ENCODE data around the gene REV3L. TPM values are rescaled to one million over a fixed set of nuclear protein-coding genes. Genes with fewer than 3 reads are reported as not detected.
A peak's percentile ranks its signal among the peaks of the same experiment; 100 is the strongest.

The REV3L gene
- total and polyA plus RNA-seq, 9 of the 15 experiments (the other 6 are each of a cell fraction or from before 2014, with no cell fraction given): 5.5 to 24.4 (median 14.4) TPM

DNA sequence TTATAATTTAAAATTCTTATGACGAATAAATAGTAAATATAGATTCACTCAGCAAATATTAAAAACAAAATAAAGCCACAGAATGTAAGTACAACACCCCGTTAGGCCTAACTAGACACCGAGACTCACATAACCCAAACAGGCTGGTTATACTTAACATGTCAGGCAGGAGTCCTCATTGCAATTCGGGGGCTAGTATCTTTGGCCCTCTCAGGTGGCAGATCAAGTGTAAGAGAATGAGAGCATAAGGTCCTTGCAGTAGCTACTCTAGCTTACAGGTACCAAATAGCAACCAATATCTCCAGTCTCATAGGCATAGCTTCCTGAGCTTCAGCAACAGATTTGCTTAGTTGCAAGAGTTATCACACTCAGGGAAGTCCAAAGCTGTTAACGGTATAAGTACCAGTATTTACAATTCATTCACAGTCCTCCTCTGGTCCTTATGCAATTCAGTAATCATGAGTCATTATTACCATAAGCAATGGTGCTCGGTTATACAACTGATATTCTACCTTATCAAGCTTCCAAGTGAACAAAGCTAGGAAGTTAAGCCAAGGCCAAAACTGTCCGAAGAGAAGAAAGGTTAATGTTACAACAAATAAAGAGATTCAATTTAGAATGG is 20.1 kb downstream of the REV3L start:
- peaks cover 61% of the 10 kb centered on the region for H3K79me2 ChIP-seq (ENCODE audit: control insufficient read depth, insufficient read depth, low read length)
- no peaks in the 10 kb centered on the region for H3K9me3 ChIP-seq (replicated peaks; ENCODE audit: control insufficient read depth, insufficient read depth, low read depth, low read length)
- no peaks in the 10 kb centered on the region for H3K27me3 ChIP-seq (ENCODE audit: control insufficient read depth in 2 of 2, insufficient read depth in 2 of 2, low read length in 2 of 2)
- CTCF ChIA-PET (ENCODE audit: low intra/inter-chr PET ratio): no interaction called here
- no peaks in the 10 kb centered on the region for H4K20me1 ChIP-seq (replicated peaks; ENCODE audit: control insufficient read depth, insufficient read depth, low read length)
- peak overlapping the region; percentile 38; the same call in 2 of the 3 replicates for H3K27ac ChIP-seq (ENCODE audit: extremely low read depth, low read depth, low read length)
- H3K4me1 ChIP-seq (replicated peaks in 1 of 2; ENCODE audit: control insufficient read depth in 2 of 2, insufficient read depth in 2 of 2, low read length in 2 of 2): peaks cover 0 to 9% of the 10 kb centered on the region in 2 experiments; a peak in 2 of 5 replicates
- intact Hi-C loops (cut with micrococcal nuclease) (no loop called here), in situ Hi-C loops (cut with MboI) (no loop called here)
- ATAC-seq (peak; percentile 77), FAIRE-seq (peak; percentile 55), DNase-seq (ENCODE audit: extremely low read depth in 1 of 4, low spot score in 3 of 4) (peak in 2 of 4 experiments; percentile 28 to 34)
- H3K9ac ChIP-seq (ENCODE audit: insufficient read depth in 1 of 2, low read depth in 2 of 2, low read length in 2 of 2): no peak overlapping the region; a peak in 1 of 4 replicates
- no peaks in the 10 kb centered on the region for H3K9me1 ChIP-seq (ENCODE audit: control insufficient read depth, insufficient read depth, low read length)
- 39% methylated on average over 7 of the region's 7 CpGs for WGBS (ENCODE audit: insufficient coverage, low coverage, missing lambda C conversion rate)
- peaks cover 12% of the 10 kb centered on the region; the same call in 1 of the 3 replicates for H3K36me3 ChIP-seq (ENCODE audit: control insufficient read depth, insufficient read depth, low read length)
- peak overlapping the region; percentile 58; the same call in 1 of the 2 replicates for H3K4me2 ChIP-seq (ENCODE audit: insufficient read depth, low read length)
- POLR2A ChIA-PET: interaction anchor here (1.2 to 2.0 kb wide), 2 partner anchors 12 to 18 kb away, joined by 4 read pairs; no protein-coding TSS in a partner anchor
- no peak overlapping the region for H3K4me3 ChIP-seq
- no TSS peak for BruUV-seq (replicated peaks)
- peak overlapping the region; percentile 10; the same call in 1 of the 2 replicates for H2AFZ ChIP-seq (ENCODE audit: low read depth, low read length)
- TF ChIP-seq MYBL2 (IDR thresholded peaks at IDR 0.05; ENCODE audit: low read depth) (no peak), MYBL2 (CRISPR knock-in tag; IDR thresholded peaks at IDR 0.05; ENCODE audit: borderline replicate concordance) (no peak), ZNF592 (IDR thresholded peaks at IDR 0.05) (peak; percentile 26; the same call in 1 of the 2 replicates), CEBPB (tag; IDR thresholded peaks at IDR 0.05) (peak; percentile 89), NELFE (IDR thresholded peaks at IDR 0.05; ENCODE audit: insufficient read depth, insufficient read length) (no peak), FOXK2 (conservative IDR thresholded peaks at IDR 0.05 in 1 of 2, IDR thresholded peaks at IDR 0.05 in 1 of 2; ENCODE audit: low read depth in 2 of 2) (0 out of 4 replicates have a peak, but pooled peaks of 1 of the 2 experiments have one; percentile 53), MAFG (tag; conservative IDR thresholded peaks at IDR 0.05) (peak; percentile 52; the same call in 1 of the 2 replicates), SMARCA4 (IDR thresholded peaks at IDR 0.05) (peak; percentile 49; the same call in 1 of the 2 replicates), ZNF830 (CRISPR knock-in tag; IDR thresholded peaks at IDR 0.05) (no peak), TCF3 (CRISPR knock-in tag; IDR thresholded peaks at IDR 0.05) (no peak), ZNF133 (CRISPR knock-in tag; IDR thresholded peaks at IDR 0.05) (no peak), SOX6 (IDR thresholded peaks at IDR 0.05) (0 out of 2 replicates have a peak, but pooled peaks have one; percentile 24), DACH1 (IDR thresholded peaks at IDR 0.05; ENCODE audit: partially characterized antibody) (peak; percentile 64), CEBPG (CRISPR knock-in tag; IDR thresholded peaks at IDR 0.05) (0 out of 2 replicates have a peak, but pooled peaks have one; percentile 24), CEBPG (tag; conservative IDR thresholded peaks at IDR 0.05 in 1 of 2, IDR thresholded peaks at IDR 0.05 in 1 of 2) (peak; percentile 18 to 69; a peak in 2 of 4 replicates), CBFA2T3 (IDR thresholded peaks at IDR 0.05) (0 out of 2 replicates have a peak, but pooled peaks have one; percentile 28), STAT5A (IDR thresholded peaks at IDR 0.05; ENCODE audit: borderline replicate concordance, low read length) (0 out of 2 replicates have a peak, but pooled peaks have one; percentile 7)
- TF ChIP-seq, protein P1, sequence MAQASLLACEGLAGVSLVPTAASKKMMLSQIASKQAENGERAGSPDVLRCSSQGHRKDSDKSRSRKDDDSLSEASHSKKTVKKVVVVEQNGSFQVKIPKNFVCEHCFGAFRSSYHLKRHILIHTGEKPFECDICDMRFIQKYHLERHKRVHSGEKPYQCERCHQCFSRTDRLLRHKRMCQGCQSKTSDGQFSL (CRISPR knock-in tag; IDR thresholded peaks at IDR 0.05): no peak
- TF ChIP-seq, protein P1 (tag; IDR thresholded peaks at IDR 0.05): no peak
